Measurements from ENCODE around the gene CYP46A1. TPM values are rescaled to one million over a fixed set of nuclear protein-coding genes. Genes with fewer than 3 reads are reported as not detected.
A peak's percentile ranks its signal among the peaks of the same experiment; 100 is the strongest.

Gene CYP46A1
- total RNA-seq, 1 experiment from 2014 or later = 0.36 TPM

- ATAC-seq = peak; percentile 82
- CTCF ChIA-PET = interaction anchor here (0.6 kb wide), 1 partner anchor 204 kb away, joined by 3 read pairs; no protein-coding TSS in a partner anchor
- POLR2A ChIA-PET = no interaction called here
- H3K4me3 ChIP-seq (ENCODE audit: low read depth in 2 of 2, low read length in 2 of 2) = peak overlapping the region; percentile 82 to 91
- H3K36me3 ChIP-seq (ENCODE audit: control insufficient read depth, insufficient read depth, low read length) = no peaks in the 10 kb centered on the region; the same call in 1 of the 2 replicates
- H3K4me1 ChIP-seq (ENCODE audit: control insufficient read depth, insufficient read depth, low read length) = no peaks in the 10 kb centered on the region
- peak overlapping the region; percentile 81 for H3K27ac ChIP-seq (ENCODE audit: low read length)
- BruUV-seq (replicated peaks) = no TSS peak
- TF ChIP-seq TCF7L2 (IDR thresholded peaks at IDR 0.05; ENCODE audit: low read depth, low read length) = no peak
- TF ChIP-seq CTCF (IDR thresholded peaks at IDR 0.05) = peak; percentile 93
- intact Hi-C loops (cut with micrococcal nuclease; ENCODE audit: unreplicated experiment) = loop anchor here (5.0 kb wide), 1 partner anchor 204 kb away; no protein-coding TSS in a partner anchor
- no peaks in the 10 kb centered on the region for H3K9me3 ChIP-seq (ENCODE audit: control insufficient read depth, insufficient read depth, low read depth, low read length)
- no peaks in the 10 kb centered on the region; the same call in 1 of the 2 replicates for H3K27me3 ChIP-seq (ENCODE audit: control insufficient read depth, insufficient read depth, low read length)
- DNase-seq (ENCODE audit: low read depth, low spot score) = no peak
- in situ Hi-C loops (cut with HindIII; ENCODE audit: low pct_unique_long_range_greater_than_20kb, low sequenced_read_pairs) = no loop called here
Measured at GRCh38 chr14:99682809-99683618, 1.1 kb upstream of the CYP46A1 start.

GRCh38 chr14:99684410-99684934 lies 374 bp downstream of the CYP46A1 start:
- BruUV-seq (replicated peaks) = no TSS peak
- no peaks in the 10 kb centered on the region; the same call in 1 of the 2 replicates for H3K27me3 ChIP-seq (ENCODE audit: control insufficient read depth, insufficient read depth, low read length)
- DNase-seq (ENCODE audit: low read depth, low spot score) = no peak
- ChIA-PET POLR2A (no interaction called here), CTCF (interaction anchor here (0.8 kb wide), 1 partner anchor 54 kb away, joined by 3 read pairs; no protein-coding TSS in a partner anchor)
- H3K36me3 ChIP-seq (ENCODE audit: control insufficient read depth, insufficient read depth, low read length) = no peaks in the 10 kb centered on the region; the same call in 1 of the 2 replicates
- intact Hi-C loops (cut with micrococcal nuclease; ENCODE audit: unreplicated experiment) = loop anchor here (5.0 kb wide), 1 partner anchor 203 kb away; no protein-coding TSS in a partner anchor
- in situ Hi-C loops (cut with HindIII; ENCODE audit: low pct_unique_long_range_greater_than_20kb, low sequenced_read_pairs) = no loop called here
- H3K27ac ChIP-seq (ENCODE audit: low read length) = no peak overlapping the region
- no peaks in the 10 kb centered on the region for H3K9me3 ChIP-seq (ENCODE audit: control insufficient read depth, insufficient read depth, low read depth, low read length)
- TF ChIP-seq POLR2AphosphoS5 (IDR thresholded peaks at IDR 0.05; ENCODE audit: low read depth, low read length) (no peak), CTCF (IDR thresholded peaks at IDR 0.05) (no peak), SIN3A (IDR thresholded peaks at IDR 0.05; ENCODE audit: borderline replicate concordance, insufficient read depth, low read depth, low read length) (no peak), TCF7L2 (IDR thresholded peaks at IDR 0.05; ENCODE audit: low read depth, low read length) (no peak), REST (IDR thresholded peaks at IDR 0.05; ENCODE audit: insufficient read depth in 1 of 2, low read depth in 2 of 2, low read length in 1 of 2) (no peak)
- ATAC-seq = peak; percentile 43
- H3K4me1 ChIP-seq (ENCODE audit: control insufficient read depth, insufficient read depth, low read length) = no peaks in the 10 kb centered on the region
- peak overlapping the region; percentile 43 to 46 for H3K4me3 ChIP-seq (ENCODE audit: low read depth in 2 of 2, low read length in 2 of 2)

Measured in Panc1 (cell line).